GM19324 (cell line): Measurements from ENCODE around the gene SESN2.

Experiments used
- ATAC-seq: cut with Tn5 transposase; IDR thresholded peaks from one replicate; pipeline ENCODE4 v1.9.1; 2021; ENCODE audit warnings: mild to moderate bottlenecking, moderate library complexity; ENCODE audit not compliant: unreplicated experiment, low FRiP score

SESN2 gene

GRCh38 chr1:28282426-28283407 lies 23.4 kb downstream of the SESN2 start:
- ATAC-seq, result no peak

DNA sequence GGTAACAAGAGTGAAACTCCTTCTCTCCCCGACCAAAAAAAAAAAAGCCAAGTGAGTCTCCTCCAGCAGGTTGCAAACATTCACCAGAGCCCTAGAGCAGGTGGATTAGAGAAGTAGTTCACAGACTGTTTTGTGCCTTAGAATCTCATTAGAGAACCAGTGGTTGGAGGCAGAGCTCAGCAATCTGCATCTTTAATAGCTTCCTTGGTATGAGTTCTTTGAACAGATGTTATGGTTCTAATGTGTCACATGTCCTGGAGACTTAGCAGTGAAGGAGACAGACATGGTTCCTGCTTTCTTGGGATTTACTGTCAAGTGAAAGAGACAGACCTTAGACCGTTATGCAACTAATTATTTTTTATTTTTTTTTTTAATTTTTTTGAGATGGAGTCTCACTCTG lies 26.8 kb downstream of the SESN2 start:
- ATAC-seq, result no peak

- no peak for ATAC-seq
Measured at GRCh38 chr1:28288487-28288886, 29.2 kb downstream of the SESN2 start.

DNA sequence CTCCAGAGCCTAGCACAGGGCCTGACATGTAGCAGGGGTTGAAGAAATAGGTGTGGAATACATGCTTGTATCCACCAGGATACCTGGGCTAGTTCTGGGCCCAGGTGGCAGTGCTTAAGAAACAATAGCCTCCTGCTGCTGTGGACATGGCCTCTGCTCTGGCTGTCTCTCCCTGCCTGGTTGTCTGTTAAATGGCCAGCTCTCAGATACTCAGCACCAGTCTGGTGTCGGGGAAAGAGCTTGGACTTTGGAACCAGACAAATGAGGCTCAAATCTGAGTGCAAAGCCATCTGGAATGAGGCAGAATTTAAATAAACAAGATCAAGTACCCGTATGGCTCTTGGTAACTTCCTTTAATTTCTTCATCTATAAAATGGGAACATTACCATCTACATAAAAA lies 31.5 kb downstream of the SESN2 start:
- ATAC-seq, result no peak

- no peak for ATAC-seq
Measured at GRCh38 chr1:28291711-28292110, 32.4 kb downstream of the SESN2 start.

GRCh38 chr1:28295936-28296335 lies 36.6 kb downstream of the SESN2 start:
- no peak for ATAC-seq

DNA sequence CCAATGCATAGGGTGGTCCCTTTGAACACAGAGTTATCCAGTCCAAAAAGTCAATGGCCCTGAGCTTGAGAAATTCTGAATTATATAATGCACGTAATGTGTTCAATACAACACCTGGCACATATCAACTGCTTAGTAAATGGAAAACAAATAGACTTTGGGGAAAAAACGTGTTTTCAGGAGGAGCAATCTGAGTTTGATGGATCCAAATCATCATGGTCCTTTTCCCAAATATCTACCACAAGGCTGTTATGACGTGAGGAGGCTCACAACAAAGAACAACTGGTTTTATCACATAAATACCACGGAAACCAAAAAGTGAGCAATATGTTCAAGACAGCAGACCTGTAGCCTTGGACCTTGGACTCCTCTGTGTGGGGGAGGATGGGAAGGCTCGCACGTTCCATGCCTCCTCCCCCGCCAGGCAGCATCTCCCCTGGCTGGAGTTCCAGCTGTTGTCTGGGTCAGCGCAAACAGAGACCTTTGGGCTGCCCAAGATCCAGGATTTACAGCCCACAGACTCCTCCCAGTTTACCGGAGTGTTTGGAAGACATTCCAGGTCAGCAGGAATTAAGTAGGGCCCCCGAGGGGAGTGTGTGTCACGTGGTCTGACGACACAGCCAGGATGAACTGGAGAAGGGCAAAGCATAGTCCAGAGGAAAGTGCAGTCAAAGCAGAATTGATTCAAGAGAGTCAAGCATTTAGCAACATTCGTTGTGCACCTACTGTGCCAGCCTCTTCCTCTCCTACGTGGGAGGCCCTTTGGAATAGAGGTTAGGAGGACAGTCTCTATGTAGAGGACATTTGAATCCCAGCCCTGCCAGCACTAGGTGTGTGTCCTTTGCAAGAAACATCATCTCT lies 37.3 kb downstream of the SESN2 start:
- ATAC-seq, result no peak

DNA sequence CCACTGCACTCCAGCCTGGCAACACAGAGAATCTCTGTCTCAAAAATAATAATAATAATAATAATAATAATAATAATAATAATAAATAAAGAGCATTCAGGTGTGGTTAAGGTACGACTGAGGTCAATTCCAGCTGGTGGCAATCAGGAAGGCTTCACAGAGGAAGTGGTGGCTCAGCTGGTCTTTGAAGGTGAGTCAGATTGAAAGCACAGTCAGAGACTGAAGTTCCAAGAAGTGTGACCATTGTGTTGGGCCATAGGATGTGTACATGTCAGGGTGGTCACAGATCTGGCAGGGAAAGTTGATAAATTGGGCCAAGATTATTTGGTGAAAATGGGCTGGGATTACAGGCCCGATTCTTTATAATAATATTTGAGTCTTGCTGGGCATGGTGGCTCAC lies 38.5 kb downstream of the SESN2 start:
- no peak for ATAC-seq

GRCh38 chr1:28298438-28298837 lies 39.1 kb downstream of the SESN2 start:
- ATAC-seq, result no peak

- ATAC-seq, result no peak
Measured at GRCh38 chr1:28301368-28302174, 42.3 kb downstream of the SESN2 start.

DNA sequence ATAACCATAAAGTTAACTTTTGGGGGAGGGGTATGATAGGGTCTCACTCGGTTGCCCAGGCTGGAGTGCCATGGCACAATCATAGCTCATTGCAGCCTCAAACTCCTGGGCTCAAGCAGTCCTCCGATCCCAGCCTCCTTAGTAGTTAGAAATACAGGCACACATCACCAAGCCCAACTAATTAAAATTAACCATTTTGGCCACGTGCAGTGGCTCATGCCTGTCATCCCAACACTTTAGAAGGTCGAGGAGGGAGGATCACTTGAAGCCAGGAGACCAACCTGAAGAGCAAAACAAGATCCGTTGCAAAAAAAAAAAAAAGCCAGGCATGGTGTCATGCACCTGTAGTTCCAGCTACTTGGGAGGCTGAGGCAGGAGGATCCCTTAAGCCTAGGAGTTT lies 42.9 kb downstream of the SESN2 start:
- no peak for ATAC-seq

GRCh38 chr1:28306301-28306949 lies 47.1 kb downstream of the SESN2 start:
- no peak for ATAC-seq

DNA sequence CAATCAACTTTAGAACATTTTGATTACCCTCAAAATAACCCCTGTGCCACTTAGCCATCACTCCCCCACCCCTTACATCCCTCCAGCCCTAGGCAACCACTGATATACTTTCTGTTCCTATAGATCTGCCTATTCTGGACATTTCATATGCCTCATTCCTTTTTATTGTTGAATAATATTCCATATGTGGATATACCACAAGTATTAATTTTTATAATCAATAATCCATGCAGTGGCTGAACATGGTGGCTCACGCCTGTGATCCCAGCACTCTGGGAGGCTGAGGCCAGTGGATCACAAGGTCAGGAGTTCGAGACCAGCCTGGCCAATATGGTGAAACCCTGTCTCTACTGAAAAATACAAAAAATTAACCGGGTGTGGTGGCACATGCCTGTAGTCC lies 49.4 kb downstream of the SESN2 start:
- ATAC-seq, result no peak

DNA sequence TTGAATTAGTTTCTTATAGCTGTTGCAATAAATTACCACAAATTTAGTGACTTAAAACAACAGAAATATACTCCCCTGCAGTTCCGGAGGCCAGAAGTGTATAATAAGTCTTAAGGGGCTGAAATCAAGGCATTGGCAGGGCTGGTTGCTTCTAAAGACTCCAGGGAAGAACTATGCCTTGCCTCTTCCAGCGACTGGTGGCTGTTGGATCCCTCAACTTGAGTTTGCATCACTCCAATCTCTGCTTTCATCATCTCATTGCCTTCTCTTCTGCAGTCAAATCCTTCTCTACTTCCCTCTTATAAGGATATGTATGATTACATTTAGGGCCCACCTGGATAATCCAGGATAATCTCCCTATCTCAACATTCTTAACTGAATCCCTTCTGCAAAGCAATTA lies 50.4 kb downstream of the SESN2 start:
- no peak for ATAC-seq

DNA sequence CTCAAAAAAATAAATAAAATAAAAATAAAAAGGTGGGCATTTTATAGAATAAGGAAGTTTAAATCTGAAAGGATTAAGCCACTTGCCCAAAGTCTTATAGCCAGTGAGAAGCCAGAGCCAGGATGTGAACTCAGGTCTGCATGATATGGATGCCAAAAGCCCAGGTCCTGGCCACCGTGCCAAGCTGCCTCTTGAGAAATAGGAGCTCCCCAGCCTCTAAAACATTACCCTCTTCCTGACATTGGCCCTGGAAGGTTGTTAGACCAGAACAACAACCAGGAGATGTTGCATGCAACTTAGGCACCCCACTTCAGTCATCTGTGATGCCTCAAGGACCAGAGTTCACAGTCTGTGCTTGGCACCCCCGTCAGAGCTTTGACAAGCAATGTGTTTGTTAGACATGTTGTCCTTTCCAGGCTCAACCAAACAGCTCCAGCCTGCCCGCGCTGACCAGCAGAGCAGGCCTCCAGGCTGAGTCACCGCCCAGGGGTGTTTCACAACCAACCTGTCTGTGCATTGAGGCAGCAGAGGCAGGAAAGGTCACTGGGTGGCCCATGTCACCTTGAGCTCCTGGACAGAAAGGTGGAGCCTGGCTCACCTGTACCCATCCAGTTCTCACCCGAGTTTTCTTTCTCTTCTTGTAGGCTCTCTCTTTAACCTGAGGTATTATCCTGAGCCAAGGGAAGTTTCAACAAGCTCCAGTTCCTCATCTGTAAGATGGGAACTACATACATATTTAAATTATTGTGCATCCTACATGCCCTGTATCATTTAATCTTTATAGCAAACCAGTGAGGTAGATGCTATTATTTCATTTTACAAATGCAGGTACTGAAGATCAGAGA lies 54.6 kb downstream of the SESN2 start:
- ATAC-seq, result no peak

DNA sequence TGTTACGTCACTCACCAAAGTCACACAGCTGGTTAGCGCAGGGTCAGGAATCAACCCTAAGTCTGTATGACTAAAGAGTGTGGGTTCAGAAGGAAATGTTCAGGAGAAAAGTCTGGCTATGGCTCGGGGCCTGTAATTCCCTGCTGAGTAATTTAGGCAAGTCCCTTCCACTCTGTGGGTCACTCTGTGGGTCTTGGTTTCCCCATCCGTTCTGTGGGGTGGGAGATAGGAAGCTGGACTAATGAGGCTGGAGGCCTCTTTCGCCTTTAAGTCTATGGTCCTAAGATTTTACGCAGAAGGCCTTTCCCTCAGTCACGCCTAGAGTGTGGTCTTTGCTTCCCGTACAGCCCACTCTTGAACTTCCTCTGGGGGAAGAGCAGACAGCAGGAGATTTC lies 55.2 kb downstream of the SESN2 start:
- no peak for ATAC-seq

GRCh38 chr1:28317014-28317413 lies 57.7 kb downstream of the SESN2 start:
- ATAC-seq, result no peak

DNA sequence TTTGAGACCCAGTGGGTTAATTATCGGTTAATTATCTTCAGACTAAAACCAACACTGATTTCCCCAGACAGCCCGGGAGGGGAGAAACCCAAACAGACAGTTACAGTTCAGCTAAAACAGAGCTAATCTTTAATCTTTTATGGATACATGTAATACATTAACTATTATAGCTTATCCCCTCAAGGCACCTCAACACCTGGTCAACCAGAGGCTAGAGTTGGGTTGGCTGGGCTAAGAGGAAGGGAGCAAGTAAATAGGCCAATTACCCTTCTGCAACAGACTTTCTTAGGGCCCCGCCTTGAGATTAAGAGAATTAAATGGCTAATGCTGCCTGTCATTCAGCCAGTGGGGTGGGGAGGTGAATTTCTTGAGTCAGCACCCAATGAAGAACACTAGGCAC lies 62.9 kb downstream of the SESN2 start:
- ATAC-seq, result no peak

GRCh38 chr1:28323720-28324119 lies 64.4 kb downstream of the SESN2 start:
- ATAC-seq, result no peak
